Calu3 (cell line): ENCODE results near the gene THAP7. TPM values are rescaled to one million over a fixed set of nuclear protein-coding genes. Genes with fewer than 3 reads are reported as not detected.
A peak's percentile ranks its signal among the peaks of the same experiment; 100 is the strongest.

ENCODE experiments used
- BruUV-seq: library from RNA; stranded (reverse); fragments of 400-500 nt; replicated peaks from 2 replicates; lab custom pipeline; 2021; lab: Mats Ljungman, UMichigan
- CTCF ChIA-PET: fragments of 300-600 bp; sonication (Branson Sonifier 250); formaldehyde crosslinking; loops from one replicate; lab custom pipeline; 2022; ENCODE audit warnings: antibody characterized with exemption; lab: Charles Lee
- DNase-seq: peaks from one replicate; pipeline ENCODE4 v3.0.0; 2022
- H3K27ac Mint-ChIP-seq: one replicate; pipeline ENCODE4 v1.8.0; 2022; ENCODE audit warnings: mixed read lengths; ENCODE audit not compliant: unreplicated experiment
- H3K27me3 Mint-ChIP-seq: one replicate; pipeline ENCODE4 v1.8.0; 2022; ENCODE audit warnings: mixed read lengths; ENCODE audit not compliant: unreplicated experiment
- H3K36me3 Mint-ChIP-seq: one replicate; pipeline ENCODE4 v1.8.0; 2022; ENCODE audit warnings: mild to moderate bottlenecking, moderate library complexity, mixed read lengths; ENCODE audit not compliant: insufficient read depth, unreplicated experiment
- H3K4me1 Mint-ChIP-seq: one replicate; pipeline ENCODE4 v1.8.0; 2022; ENCODE audit warnings: mild to moderate bottlenecking, low read depth, mixed read lengths; ENCODE audit not compliant: unreplicated experiment
- H3K4me3 Mint-ChIP-seq: one replicate; pipeline ENCODE4 v1.8.0; 2022; ENCODE audit warnings: mild to moderate bottlenecking, low read depth, moderate library complexity, mixed read lengths; ENCODE audit not compliant: unreplicated experiment
- H3K9me3 Mint-ChIP-seq: one replicate; pipeline ENCODE4 v1.8.0; 2022; ENCODE audit warnings: low read depth, mixed read lengths; ENCODE audit not compliant: unreplicated experiment
- intact Hi-C: fragments of 100-400 bp; cut with micrococcal nuclease; formaldehyde crosslinking; loops from one replicate; pipeline ENCODE4 v1.10.0; 2022; ENCODE audit not compliant: unreplicated experiment
- total RNA-seq: library from RNA; stranded (reverse); gene quantifications from 2 replicates; pipeline ENCODE4 v1.2.3, GENCODE V29; 2022
- TF ChIP-seq, protein P1 (sequence below): fragments of 200-600 bp; IDR thresholded peaks from one replicate; pipeline ENCODE4 v1.8.0; 2022; ENCODE audit warnings: antibody characterized with exemption; ENCODE audit not compliant: unreplicated experiment

THAP7 gene
- total RNA-seq, 1 experiment from 2014 or later = 24.5 TPM

DNA sequence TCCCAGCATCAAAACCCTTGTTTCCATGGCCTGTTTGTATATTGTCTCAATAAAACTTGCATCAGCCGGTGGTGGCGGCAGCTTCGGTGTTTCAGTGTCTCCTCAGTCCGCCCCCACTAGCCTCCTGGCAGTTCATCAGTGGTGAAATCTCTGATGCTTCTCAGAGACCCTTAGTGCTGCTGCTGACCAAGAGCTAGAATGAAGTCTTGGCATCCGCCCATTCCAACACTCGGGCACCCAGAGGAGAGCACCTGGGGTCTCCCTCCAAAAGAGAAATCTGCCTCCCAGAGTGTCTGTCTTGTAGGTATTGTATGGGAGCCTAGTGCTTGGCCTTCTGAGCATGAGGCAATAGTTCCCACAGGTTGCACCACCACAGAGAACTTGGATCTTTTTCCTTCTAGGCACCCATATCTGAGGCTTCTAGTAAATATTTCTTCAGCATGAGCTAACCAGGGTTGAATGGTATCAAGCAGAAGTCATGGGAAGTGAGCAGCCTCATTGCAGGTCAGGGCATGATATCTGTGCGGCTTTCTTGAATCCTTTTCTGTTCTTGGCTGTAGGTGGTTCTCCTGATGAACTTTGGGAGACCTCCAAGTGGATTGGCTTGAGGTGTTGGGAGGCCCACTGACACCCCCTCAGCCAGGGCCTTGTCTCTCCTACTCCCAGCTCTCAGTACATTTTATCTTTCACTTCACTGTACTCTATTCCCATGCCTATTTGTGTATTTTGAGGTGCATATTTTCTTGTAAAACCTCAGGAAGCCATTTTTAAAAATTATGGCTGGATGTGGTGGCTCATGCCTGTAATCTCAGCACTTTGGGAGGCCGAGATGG, 48.0 kb downstream of the THAP7 start:
- Mint-ChIP-seq H3K27ac (peak overlapping the region; percentile 72), H3K4me3 (peak overlapping the region; percentile 24), H3K4me1 (peaks cover 62% of the 10 kb centered on the region), H3K27me3 (no peaks in the 10 kb centered on the region), H3K36me3 (peaks cover 81% of the 10 kb centered on the region), H3K9me3 (no peaks in the 10 kb centered on the region)
- TF ChIP-seq, protein P1, sequence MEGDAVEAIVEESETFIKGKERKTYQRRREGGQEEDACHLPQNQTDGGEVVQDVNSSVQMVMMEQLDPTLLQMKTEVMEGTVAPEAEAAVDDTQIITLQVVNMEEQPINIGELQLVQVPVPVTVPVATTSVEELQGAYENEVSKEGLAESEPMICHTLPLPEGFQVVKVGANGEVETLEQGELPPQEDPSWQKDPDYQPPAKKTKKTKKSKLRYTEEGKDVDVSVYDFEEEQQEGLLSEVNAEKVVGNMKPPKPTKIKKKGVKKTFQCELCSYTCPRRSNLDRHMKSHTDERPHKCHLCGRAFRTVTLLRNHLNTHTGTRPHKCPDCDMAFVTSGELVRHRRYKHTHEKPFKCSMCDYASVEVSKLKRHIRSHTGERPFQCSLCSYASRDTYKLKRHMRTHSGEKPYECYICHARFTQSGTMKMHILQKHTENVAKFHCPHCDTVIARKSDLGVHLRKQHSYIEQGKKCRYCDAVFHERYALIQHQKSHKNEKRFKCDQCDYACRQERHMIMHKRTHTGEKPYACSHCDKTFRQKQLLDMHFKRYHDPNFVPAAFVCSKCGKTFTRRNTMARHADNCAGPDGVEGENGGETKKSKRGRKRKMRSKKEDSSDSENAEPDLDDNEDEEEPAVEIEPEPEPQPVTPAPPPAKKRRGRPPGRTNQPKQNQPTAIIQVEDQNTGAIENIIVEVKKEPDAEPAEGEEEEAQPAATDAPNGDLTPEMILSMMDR = no peak
- BruUV-seq = no TSS peak
- DNase-seq = no peak
- intact Hi-C loops = loop anchor here (5.0 kb wide), 1 partner anchor 37 kb away; the partner anchor contains the start of gene CRKL
- CTCF ChIA-PET = interaction anchor here (3.4 kb wide), 1 partner anchor 36 kb away, joined by 19 read pairs; the partner anchor contains the start of gene CRKL

- Mint-ChIP-seq H3K27me3 (no peaks in the 10 kb centered on the region), H3K9me3 (no peaks in the 10 kb centered on the region), H3K27ac (no peak overlapping the region), H3K4me3 (no peak overlapping the region), H3K4me1 (peaks cover 60% of the 10 kb centered on the region), H3K36me3 (peaks cover 79% of the 10 kb centered on the region)
- BruUV-seq = no TSS peak
- TF ChIP-seq, protein P1 = no peak
- intact Hi-C loops = loop anchor here (5.0 kb wide), 1 partner anchor 36 kb away; the partner anchor contains the start of gene CRKL
- CTCF ChIA-PET = interaction anchor here (1.5 to 3.4 kb wide), 4 partner anchors 8 to 67 kb away, joined by 8 to 26 read pairs (median 16); partner anchors contain the start of gene CRKL
- no peak for DNase-seq
Measured at GRCh38 chr22:20953342-20953608, 48.6 kb downstream of the THAP7 start.

DNA sequence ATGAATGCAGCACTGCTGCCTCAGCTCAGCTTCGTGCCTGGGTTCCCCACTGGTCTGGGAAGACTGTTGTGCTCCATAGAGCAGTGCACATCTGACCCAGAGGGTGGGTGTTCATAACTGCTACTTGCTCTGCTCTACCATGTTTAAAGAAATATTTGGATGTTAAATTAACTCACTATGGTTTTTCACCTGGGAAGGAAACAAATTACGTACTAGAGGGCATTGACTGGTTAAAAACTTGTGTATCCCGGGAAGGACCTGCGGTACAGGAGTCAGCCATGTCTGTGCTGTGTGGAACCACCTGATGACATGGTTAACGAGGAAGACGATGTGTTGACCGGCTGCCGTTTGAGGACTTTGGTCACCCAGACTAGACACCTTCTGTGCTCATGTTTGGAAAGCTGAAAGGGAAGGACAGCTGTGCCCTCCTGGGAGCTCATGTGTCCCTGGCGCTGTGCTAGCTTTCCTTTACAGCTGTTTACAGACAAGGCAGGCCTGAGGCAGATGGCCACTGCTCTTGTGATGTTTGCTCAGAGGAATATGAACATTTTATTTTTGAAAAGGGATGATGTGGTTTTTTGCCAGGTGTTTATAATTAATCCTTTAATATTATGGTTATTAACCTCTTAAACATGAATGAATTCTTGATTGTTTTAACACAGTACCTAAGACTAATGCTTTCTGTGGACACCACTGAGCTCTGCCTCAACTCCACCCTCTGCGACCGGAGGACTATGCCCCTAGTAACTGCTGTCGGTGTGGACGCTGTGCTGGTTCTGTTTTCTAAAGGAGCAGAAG, 49.2 kb downstream of the THAP7 start:
- no peaks in the 10 kb centered on the region for H3K9me3 Mint-ChIP-seq
- BruUV-seq = no TSS peak
- H3K27me3 Mint-ChIP-seq = no peaks in the 10 kb centered on the region
- DNase-seq = no peak
- peak overlapping the region; percentile 71 for H3K27ac Mint-ChIP-seq
- TF ChIP-seq, protein P1 = no peak
- intact Hi-C loops = loop anchor here (5.0 kb wide), 1 partner anchor 35 kb away; the partner anchor contains the start of gene CRKL
- H3K36me3 Mint-ChIP-seq = peaks cover 73% of the 10 kb centered on the region
- H3K4me1 Mint-ChIP-seq = peaks cover 55% of the 10 kb centered on the region
- H3K4me3 Mint-ChIP-seq = peak overlapping the region; percentile 38
- CTCF ChIA-PET = interaction anchor here (0.7 to 3.4 kb wide), 6 partner anchors 9 to 150 kb away, joined by 3 to 26 read pairs (median 10); partner anchors contain the start of gene CRKL

- Mint-ChIP-seq H3K27me3 (no peaks in the 10 kb centered on the region), H3K4me3 (peak overlapping the region; percentile 38), H3K9me3 (no peaks in the 10 kb centered on the region), H3K27ac (peak overlapping the region; percentile 71), H3K4me1 (peaks cover 57% of the 10 kb centered on the region), H3K36me3 (peaks cover 67% of the 10 kb centered on the region)
- TF ChIP-seq, protein P1 = peak; percentile 59
- intact Hi-C loops = loop anchor here (5.0 kb wide), 1 partner anchor 35 kb away; the partner anchor contains the start of gene CRKL
- BruUV-seq = no TSS peak
- DNase-seq = peak; percentile 59
- CTCF ChIA-PET = interaction anchor here (0.7 to 3.4 kb wide), 7 partner anchors 9 to 151 kb away, joined by 3 to 26 read pairs (median 8); partner anchors contain the start of gene CRKL
Measured at GRCh38 chr22:20951932-20952380, 50.0 kb downstream of the THAP7 start.
